Measurements from ENCODE around the gene PRKCH. TPM values are rescaled to one million over a fixed set of nuclear protein-coding genes. Genes with fewer than 3 reads are reported as not detected.

The PRKCH gene
- total and polyA plus RNA-seq, 2 of the 13 experiments (the other 11 are each of a cell fraction or from before 2014, with no cell fraction given) = 0.48 to 1.3 TPM

DNA sequence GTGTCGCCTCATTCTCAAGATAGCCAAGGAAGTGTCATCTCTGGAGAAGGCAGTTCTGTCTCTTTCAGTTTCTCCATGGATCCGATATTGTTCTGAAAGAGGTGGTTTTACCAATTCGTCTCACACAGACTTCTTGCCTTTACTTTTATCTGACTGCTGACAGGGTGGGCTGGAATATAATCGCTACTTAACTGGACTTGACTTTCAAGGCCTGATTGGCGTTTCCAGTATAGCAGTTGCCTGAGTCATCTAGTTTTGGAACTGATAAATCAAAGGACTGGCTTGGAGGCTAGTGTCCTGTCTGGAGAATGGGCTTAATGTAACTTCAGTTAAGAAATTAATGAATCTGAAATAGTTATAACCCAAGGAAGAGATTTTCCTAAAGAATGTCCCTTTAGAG lies 21.6 kb downstream of the PRKCH start:
- FAIRE-seq (no peak), DNase-seq (ENCODE audit: low spot score) (no peak), ATAC-seq (no peak)
- no peak overlapping the region for H2AFZ ChIP-seq (ENCODE audit: low read length)
- intact Hi-C loops (cut with micrococcal nuclease; ENCODE audit: unreplicated experiment) (no loop called here), in situ Hi-C loops (cut with HindIII; ENCODE audit: extremely low pct_ligation_motif_present, low pct_unique_long_range_greater_than_20kb) (no loop called here)
- ChIA-PET CTCF (ENCODE audit: low intra/inter-chr PET ratio, low total read pairs) (no interaction called here), POLR2A (no interaction called here)
- no peak overlapping the region for H3K9ac ChIP-seq (ENCODE audit: insufficient read depth, low read depth, low read length)
- H3K4me2 ChIP-seq (ENCODE audit: low read depth, low read length) = no peak overlapping the region
- TF ChIP-seq ZNF546 (CRISPR knock-in tag; conservative IDR thresholded peaks at IDR 0.05) = no peak
- TF ChIP-seq NONO (IDR thresholded peaks at IDR 0.05) = no peak
- no peak for TF ChIP-seq NONO (CRISPR knock-in tag; conservative IDR thresholded peaks at IDR 0.05)
- no peak for TF ChIP-seq PPARG (CRISPR knock-in tag; conservative IDR thresholded peaks at IDR 0.05)
- no TSS peak for BruUV-seq (replicated peaks)
- no peaks in the 10 kb centered on the region for H3K9me3 ChIP-seq (ENCODE audit: low read length)
- no peak overlapping the region for H3K27ac ChIP-seq (ENCODE audit: extremely low read length, insufficient read depth, low read length)
- 1% methylated on average over 5 of the region's 5 CpGs for WGBS (ENCODE audit: low lambda C conversion rate)
- no peaks in the 10 kb centered on the region for H3K79me2 ChIP-seq (ENCODE audit: insufficient read depth, low read length)
- H3K36me3 ChIP-seq (replicated peaks in 1 of 2; ENCODE audit: control insufficient read depth in 1 of 2, insufficient read depth in 2 of 2, low read length in 2 of 2) = no peaks in the 10 kb centered on the region
- no peaks in the 10 kb centered on the region for H4K20me1 ChIP-seq (ENCODE audit: insufficient read depth, low read length)
- H3K4me3 ChIP-seq (replicated peaks in 1 of 3; ENCODE audit: insufficient read depth in 1 of 3, low read depth in 2 of 3, low read length in 3 of 3) = no peak overlapping the region
- H3K4me1 ChIP-seq (ENCODE audit: insufficient read depth, low read length) = no peaks in the 10 kb centered on the region
- H3K27me3 ChIP-seq (ENCODE audit: control insufficient read depth in 1 of 2, insufficient read depth in 2 of 2, low read length in 2 of 2) = peaks cover 0 to 1% of the 10 kb centered on the region in 2 experiments; a peak in 1 of 5 replicates

DNA sequence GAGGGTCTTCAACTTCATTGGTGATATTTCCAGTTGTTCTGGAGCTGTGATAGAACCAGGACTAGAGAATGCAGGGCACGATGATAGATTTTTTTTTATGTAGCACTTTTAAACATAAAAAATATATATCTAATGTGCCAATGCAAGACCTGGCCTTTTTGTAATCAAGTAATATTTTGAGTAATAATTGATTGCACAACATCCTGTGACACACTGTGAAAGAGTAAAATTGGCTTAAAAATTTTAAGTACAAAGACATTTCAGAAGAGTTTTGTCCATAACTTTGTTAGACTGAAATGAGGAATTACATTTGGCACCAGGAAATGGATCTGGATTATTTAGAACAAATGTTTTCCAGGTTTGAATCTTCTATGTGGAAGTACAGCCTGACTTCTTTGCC lies 22.1 kb downstream of the PRKCH start:
- no peak overlapping the region for H2AFZ ChIP-seq (ENCODE audit: low read length)
- H3K27me3 ChIP-seq (ENCODE audit: control insufficient read depth in 1 of 2, insufficient read depth in 2 of 2, low read length in 2 of 2) = peaks cover 0 to 1% of the 10 kb centered on the region in 2 experiments; a peak in 1 of 5 replicates
- intact Hi-C loops (cut with micrococcal nuclease; ENCODE audit: unreplicated experiment) (no loop called here), in situ Hi-C loops (cut with HindIII; ENCODE audit: extremely low pct_ligation_motif_present, low pct_unique_long_range_greater_than_20kb) (no loop called here)
- no peaks in the 10 kb centered on the region for H3K79me2 ChIP-seq (ENCODE audit: insufficient read depth, low read length)
- no peaks in the 10 kb centered on the region for H4K20me1 ChIP-seq (ENCODE audit: insufficient read depth, low read length)
- no peak for FAIRE-seq
- TF ChIP-seq, protein P1, sequence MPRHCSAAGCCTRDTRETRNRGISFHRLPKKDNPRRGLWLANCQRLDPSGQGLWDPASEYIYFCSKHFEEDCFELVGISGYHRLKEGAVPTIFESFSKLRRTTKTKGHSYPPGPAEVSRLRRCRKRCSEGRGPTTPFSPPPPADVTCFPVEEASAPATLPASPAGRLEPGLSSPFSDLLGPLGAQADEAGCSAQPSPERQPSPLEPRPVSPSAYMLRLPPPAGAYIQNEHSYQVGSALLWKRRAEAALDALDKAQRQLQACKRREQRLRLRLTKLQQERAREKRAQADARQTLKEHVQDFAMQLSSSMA (CRISPR knock-in tag; IDR thresholded peaks at IDR 0.05) = no peak
- TF ChIP-seq, protein P2, sequence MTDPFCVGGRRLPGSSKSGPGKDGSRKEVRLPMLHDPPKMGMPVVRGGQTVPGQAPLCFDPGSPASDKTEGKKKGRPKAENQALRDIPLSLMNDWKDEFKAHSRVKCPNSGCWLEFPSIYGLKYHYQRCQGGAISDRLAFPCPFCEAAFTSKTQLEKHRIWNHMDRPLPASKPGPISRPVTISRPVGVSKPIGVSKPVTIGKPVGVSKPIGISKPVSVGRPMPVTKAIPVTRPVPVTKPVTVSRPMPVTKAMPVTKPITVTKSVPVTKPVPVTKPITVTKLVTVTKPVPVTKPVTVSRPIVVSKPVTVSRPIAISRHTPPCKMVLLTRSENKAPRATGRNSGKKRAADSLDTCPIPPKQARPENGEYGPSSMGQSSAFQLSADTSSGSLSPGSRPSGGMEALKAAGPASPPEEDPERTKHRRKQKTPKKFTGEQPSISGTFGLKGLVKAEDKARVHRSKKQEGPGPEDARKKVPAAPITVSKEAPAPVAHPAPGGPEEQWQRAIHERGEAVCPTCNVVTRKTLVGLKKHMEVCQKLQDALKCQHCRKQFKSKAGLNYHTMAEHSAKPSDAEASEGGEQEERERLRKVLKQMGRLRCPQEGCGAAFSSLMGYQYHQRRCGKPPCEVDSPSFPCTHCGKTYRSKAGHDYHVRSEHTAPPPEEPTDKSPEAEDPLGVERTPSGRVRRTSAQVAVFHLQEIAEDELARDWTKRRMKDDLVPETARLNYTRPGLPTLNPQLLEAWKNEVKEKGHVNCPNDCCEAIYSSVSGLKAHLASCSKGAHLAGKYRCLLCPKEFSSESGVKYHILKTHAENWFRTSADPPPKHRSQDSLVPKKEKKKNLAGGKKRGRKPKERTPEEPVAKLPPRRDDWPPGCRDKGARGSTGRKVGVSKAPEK (CRISPR knock-in tag; IDR thresholded peaks at IDR 0.05; ENCODE audit: borderline replicate concordance) = no peak
- TF ChIP-seq, protein P3, sequence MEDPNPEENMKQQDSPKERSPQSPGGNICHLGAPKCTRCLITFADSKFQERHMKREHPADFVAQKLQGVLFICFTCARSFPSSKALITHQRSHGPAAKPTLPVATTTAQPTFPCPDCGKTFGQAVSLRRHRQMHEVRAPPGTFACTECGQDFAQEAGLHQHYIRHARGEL (CRISPR knock-in tag; IDR thresholded peaks at IDR 0.05) = no peak
- peak; percentile 73 for TF ChIP-seq CEBPB (IDR thresholded peaks at IDR 0.05; ENCODE audit: borderline replicate concordance, low read depth, low read length)
- BruUV-seq (replicated peaks) = no TSS peak
- no peak for DNase-seq (ENCODE audit: low spot score)
- WGBS (ENCODE audit: low lambda C conversion rate) = 85% methylated on average over 1 of the region's 1 CpG
- POLR2A ChIA-PET = no interaction called here
- H3K36me3 ChIP-seq (replicated peaks in 1 of 2; ENCODE audit: control insufficient read depth in 1 of 2, insufficient read depth in 2 of 2, low read length in 2 of 2) = no peaks in the 10 kb centered on the region
- no peaks in the 10 kb centered on the region for H3K9me3 ChIP-seq (ENCODE audit: low read length)
- no peak overlapping the region for H3K4me3 ChIP-seq (replicated peaks in 1 of 3; ENCODE audit: insufficient read depth in 1 of 3, low read depth in 2 of 3, low read length in 3 of 3)
- no peak overlapping the region for H3K4me2 ChIP-seq (ENCODE audit: low read depth, low read length)
- no peak overlapping the region for H3K9ac ChIP-seq (ENCODE audit: insufficient read depth, low read depth, low read length)
- CTCF ChIA-PET (ENCODE audit: low intra/inter-chr PET ratio, low total read pairs) = no interaction called here
- no peaks in the 10 kb centered on the region for H3K4me1 ChIP-seq (ENCODE audit: insufficient read depth, low read length)
- H3K27ac ChIP-seq (ENCODE audit: extremely low read length, insufficient read depth, low read length) = no peak overlapping the region
- no peak for ATAC-seq
